Liver (tissue), 9 donors: ENCODE data around the gene GPATCH2L. TPM values are rescaled to one million over a fixed set of nuclear protein-coding genes. Genes with fewer than 3 reads are reported as not detected.

ENCODE experiments used
- DNase-seq: peaks from one replicate; pipeline ENCODE4 v3.0.0-alpha.2; 2017; ENCODE audit warnings: low spot score
- H3K27ac ChIP-seq, 2 donors: one replicate each; pipeline ENCODE4 v1.7.0; 2013; ENCODE audit warnings: inconsistent platforms in 2 of 2, low read length in 2 of 2, control low read depth in 1 of 2, low read depth in 1 of 2, mild to moderate bottlenecking in 1 of 2
- H3K27me3 ChIP-seq, 4 donors: one replicate each; pipeline versions ENCODE4 v1.6.1 to v1.7.0; 2013; ENCODE audit warnings: low read length in 3 of 4, inconsistent platforms in 1 of 4, mild to moderate bottlenecking in 1 of 4, moderate library complexity in 1 of 4; ENCODE audit not compliant: control insufficient read depth in 4 of 4, insufficient read depth in 4 of 4
- H3K36me3 ChIP-seq, 4 donors: one replicate each; pipeline versions ENCODE4 v1.6.1 to v1.7.0; 2013; ENCODE audit warnings: low read length in 3 of 4, mild to moderate bottlenecking in 3 of 4, low read depth in 1 of 4, moderate library complexity in 1 of 4; ENCODE audit not compliant: control insufficient read depth in 4 of 4, insufficient read depth in 3 of 4
- H3K4me1 ChIP-seq, 4 donors: one replicate each; pipeline versions ENCODE4 v1.6.1 to v1.7.0; 2013; ENCODE audit warnings: low read length in 3 of 4, mild to moderate bottlenecking in 3 of 4, moderate library complexity in 1 of 4; ENCODE audit not compliant: control insufficient read depth in 4 of 4, insufficient read depth in 4 of 4
- H3K4me3 ChIP-seq, 3 donors: one replicate each; pipeline versions ENCODE4 v1.6.1 to v1.7.0; 2013; ENCODE audit warnings: low read length in 3 of 3, control low read depth in 1 of 3, low read depth in 1 of 3, mild to moderate bottlenecking in 1 of 3
- H3K9ac ChIP-seq, 2 donors: one replicate each; pipeline ENCODE4 v1.7.0; 2013; ENCODE audit warnings: low read length in 2 of 2, mild to moderate bottlenecking in 2 of 2, moderate library complexity in 2 of 2, control low read depth in 1 of 2, low read depth in 1 of 2
- H3K9me3 ChIP-seq, 4 donors: one replicate each; pipeline versions ENCODE4 v1.6.1 to v1.7.0; 2013; ENCODE audit warnings: low read length in 3 of 4; ENCODE audit not compliant: control insufficient read depth in 4 of 4
- ATF3 ChIP-seq: IDR thresholded peaks from 2 replicates; pipeline ENCODE4 v1.6.1; 2016; ENCODE audit warnings: antibody characterized with exemption
- CTCF ChIP-seq: fragments of 150-350 bp; IDR thresholded peaks from 2 replicates; pipeline ENCODE4 v1.5.1; 2017; ENCODE audit warnings: improper control_type of control experiment, low read depth, low read length; ENCODE audit not compliant: missing input control
- EGR1 ChIP-seq, 2 donors: IDR thresholded peaks; 2 replicates each; pipeline ENCODE4 v1.6.1; 2016 to 2018; ENCODE audit warnings: antibody characterized with exemption in 2 of 2, low read depth in 2 of 2
- FOXA1 ChIP-seq: IDR thresholded peaks from 2 replicates; pipeline ENCODE4 v1.6.1; 2016; ENCODE audit warnings: antibody characterized with exemption
- FOXA2 ChIP-seq: IDR thresholded peaks from 2 replicates; pipeline ENCODE4 v1.6.1; 2016; ENCODE audit warnings: antibody characterized with exemption
- GABPA ChIP-seq, 2 donors: IDR thresholded peaks in 1 of 2; conservative IDR thresholded peaks in 1 of 2; 2 replicates each; pipeline ENCODE4 v1.6.1; 2016; ENCODE audit warnings: antibody characterized with exemption in 2 of 2, mild to moderate bottlenecking in 1 of 2, moderate library complexity in 1 of 2
- HNF4A ChIP-seq, 2 donors: conservative IDR thresholded peaks; 2 replicates each; pipeline ENCODE4 v1.6.1; 2016; ENCODE audit warnings: antibody characterized with exemption in 2 of 2, mild to moderate bottlenecking in 2 of 2
- HNF4G ChIP-seq: IDR thresholded peaks from 2 replicates; pipeline ENCODE4 v1.6.1; 2016; ENCODE audit warnings: antibody characterized with exemption
- JUND ChIP-seq, 2 donors: IDR thresholded peaks; 2 replicates each; pipeline ENCODE4 v1.6.1; 2016; ENCODE audit warnings: antibody characterized with exemption in 2 of 2
- MAX ChIP-seq: IDR thresholded peaks from 2 replicates; pipeline ENCODE4 v1.6.1; 2016; ENCODE audit warnings: antibody characterized with exemption
- NR2F2 ChIP-seq: IDR thresholded peaks from 2 replicates; pipeline ENCODE4 v1.6.1; 2016; ENCODE audit warnings: antibody characterized with exemption
- RAD21 ChIP-seq, 2 donors: IDR thresholded peaks; 2 replicates each; pipeline ENCODE4 v1.6.1; 2016; ENCODE audit warnings: antibody characterized with exemption in 2 of 2, mild to moderate bottlenecking in 2 of 2
- REST ChIP-seq: IDR thresholded peaks from 2 replicates; pipeline ENCODE4 v1.6.1; 2016; ENCODE audit warnings: antibody characterized with exemption, mild to moderate bottlenecking
- RXRA ChIP-seq, 2 donors: IDR thresholded peaks; 2 replicates each; pipeline ENCODE4 v1.6.1; 2017 to 2018; ENCODE audit warnings: antibody characterized with exemption in 2 of 2, mild to moderate bottlenecking in 1 of 2
- SP1 ChIP-seq: IDR thresholded peaks from 2 replicates; pipeline ENCODE4 v1.6.1; 2018; ENCODE audit warnings: antibody characterized with exemption, mild to moderate bottlenecking
- TAF1 ChIP-seq: conservative IDR thresholded peaks from 2 replicates; pipeline ENCODE4 v1.6.1; 2016; ENCODE audit warnings: antibody characterized with exemption, mild to moderate bottlenecking
- YY1 ChIP-seq: IDR thresholded peaks from 2 replicates; pipeline ENCODE4 v1.6.1; 2016; ENCODE audit warnings: antibody characterized with exemption, mild to moderate bottlenecking
- ZBTB33 ChIP-seq: IDR thresholded peaks from 2 replicates; pipeline ENCODE4 v1.6.1; 2016; ENCODE audit warnings: antibody characterized with exemption
- WGBS: extraction: QIAGEN DNeasy Blood & Tissue Kit; methylation state at CpG from one replicate; pipeline ENCODE4 v1.1.7; 2013; 5-methylcytosine and 5-hydroxymethylcytosine counted together
- polyA plus RNA-seq, 2 donors: library from polyadenylated mRNA; stranded (reverse) in 1 of 2; unstranded in 1 of 2; fragments of 200-250 nt in 1 of 2; fragments of >200 nt in 1 of 2; fragmentation: Nextera tagmentation in 1 of 2; extraction: Ambion mirVana in 1 of 2; gene quantifications; one replicate each; pipeline versions ENCODE4 v1.2.1 to v1.2.3, GENCODE V29; 2013 to 2015
- total RNA-seq, 2 donors: library from RNA; depleted of rRNA; stranded (reverse); fragments of >200 nt; gene quantifications; one replicate each; pipeline ENCODE4 v1.2.3, GENCODE V29; 2014
- donor health status: healthy.
- donor health status: healthy.
- donor health status: healthy.
- donor health status: healthy.
- donor health status: healthy.

GPATCH2L gene
- total and polyA plus RNA-seq, 4 donors, result 4.5 to 39.5 (median 15.8) TPM

- H3K9ac ChIP-seq, result no peak overlapping the region
- peaks cover 0 to 2% (median 0%) of the 10 kb centered on the region in 4 donors for H3K36me3 ChIP-seq
- TF ChIP-seq YY1, result no peak
- no peak for TF ChIP-seq GABPA (IDR thresholded peaks at IDR 0.05 in 1 of 2, conservative IDR thresholded peaks at IDR 0.05 in 1 of 2)
- TF ChIP-seq SP1, result no peak
- TF ChIP-seq EGR1 (IDR thresholded peaks at IDR 0.05; ENCODE audit: low read depth in 2 of 2), result no peak
- TF ChIP-seq MAX, result no peak
- no peak for TF ChIP-seq FOXA2
- TF ChIP-seq RAD21 (IDR thresholded peaks at IDR 0.05), result no peak
- no peak for TF ChIP-seq FOXA1
- TF ChIP-seq JUND (IDR thresholded peaks at IDR 0.05), result no peak
- no peak for TF ChIP-seq REST
- TF ChIP-seq CTCF, result no peak
- TF ChIP-seq RXRA (IDR thresholded peaks at IDR 0.05), result no peak
- no peak for TF ChIP-seq ATF3
- no peak for TF ChIP-seq ZBTB33
- TF ChIP-seq TAF1, result no peak
- TF ChIP-seq HNF4A (conservative IDR thresholded peaks at IDR 0.05), result no peak
- no peak for TF ChIP-seq HNF4G
- no peak for TF ChIP-seq NR2F2
- peaks cover 0 to under 1% (median 0%) of the 10 kb centered on the region in 4 donors for H3K9me3 ChIP-seq
- no peak overlapping the region for H3K27ac ChIP-seq
- DNase-seq, result no peak
- no peak overlapping the region for H3K4me3 ChIP-seq
- WGBS, result 90% methylated on average over 2 of the region's 2 CpGs
- H3K4me1 ChIP-seq, result no peaks in the 10 kb centered on the region
- no peaks in the 10 kb centered on the region for H3K27me3 ChIP-seq
Observed at GRCh38 chr14:76218662-76219061, 66.9 kb downstream of the GPATCH2L start.
